HL-60 (cell line): ENCODE results near the gene CYP26B1.

Experiments used
- CTCF ChIP-seq: IDR thresholded peaks from one replicate; pipeline ENCODE4 v1.5.1; 2011; ENCODE audit warnings: low read length, control low read depth, inconsistent platforms; ENCODE audit not compliant: insufficient read depth
- POLR2AphosphoS5 ChIP-seq: IDR thresholded peaks from 2 replicates; pipeline ENCODE4 v1.6.1; 2012; ENCODE audit warnings: low read depth
- REST ChIP-seq: IDR thresholded peaks from 2 replicates; pipeline ENCODE4 v1.6.1; 2012; ENCODE audit warnings: low read depth; ENCODE audit not compliant: insufficient replicate concordance

GRCh38 chr2:72098935-72099334 is 48.7 kb downstream of the CYP26B1 start:
- TF ChIP-seq REST (no peak), CTCF (no peak), POLR2AphosphoS5 (no peak)
